Neural crest cell (in vitro differentiated cells): ENCODE data around the gene FLOT1. TPM values are rescaled to one million over a fixed set of nuclear protein-coding genes. Genes with fewer than 3 reads are reported as not detected.
A peak's percentile ranks its signal among the peaks of the same experiment; 100 is the strongest.

ENCODE experiments used
- DNase-seq: peaks from one replicate; pipeline ENCODE4 v3.0.0; 2021; ENCODE audit warnings: low read depth, mixed read lengths, low spot score
- H3K27ac Mint-ChIP-seq: one replicate; pipeline ENCODE4 v1.8.0; 2021; ENCODE audit warnings: mild to moderate bottlenecking, mixed read lengths; ENCODE audit not compliant: unreplicated experiment
- H3K27me3 Mint-ChIP-seq: 2 replicates; pipeline ENCODE4 v1.8.0; 2021; ENCODE audit warnings: low read depth, mild to moderate bottlenecking, mixed read lengths
- H3K36me3 Mint-ChIP-seq: 2 replicates; pipeline ENCODE4 v1.8.0; 2021; ENCODE audit warnings: low read depth, mild to moderate bottlenecking, mixed read lengths
- H3K4me1 Mint-ChIP-seq: 2 replicates; pipeline ENCODE4 v1.8.0; 2021; ENCODE audit warnings: mixed read lengths
- H3K4me3 Mint-ChIP-seq: one replicate; pipeline ENCODE4 v1.8.0; 2021; ENCODE audit warnings: mild to moderate bottlenecking, mixed read lengths
- H3K9me3 Mint-ChIP-seq: 2 replicates; pipeline ENCODE4 v1.8.0; 2021; ENCODE audit warnings: mixed read lengths
- CTCF ChIP-seq: fragments of 200-600 bp; sonication (generic); conservative IDR thresholded peaks from 2 replicates; pipeline ENCODE4 v1.5.0; 2021; ENCODE audit warnings: antibody characterized with exemption, mild to moderate bottlenecking
- total RNA-seq: library from RNA; stranded (reverse); gene quantifications from 2 replicates; pipeline ENCODE4 v1.2.1, GENCODE V29; 2021

The FLOT1 gene
- total RNA-seq, 1 donor from 2014 or later, result 100 TPM

DNA sequence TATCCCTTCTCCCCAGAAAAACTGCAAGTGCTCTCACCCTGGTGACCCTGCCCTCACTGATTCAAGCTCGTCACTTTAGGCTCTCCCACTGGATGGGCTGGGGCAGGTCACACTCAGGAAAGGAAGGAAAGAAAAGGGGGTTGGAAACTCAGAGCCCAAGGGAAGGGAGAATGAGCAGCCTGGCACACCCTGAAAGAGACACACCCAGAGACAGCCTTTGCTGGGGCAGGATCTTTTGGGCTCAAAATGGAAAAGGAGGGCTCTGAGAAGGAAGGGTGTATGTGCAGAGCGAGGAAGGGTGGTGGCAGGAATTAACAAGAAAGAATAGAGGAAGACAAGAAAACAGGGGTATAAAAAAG is 58.5 kb downstream of the FLOT1 start:
- no peak for TF ChIP-seq CTCF
- Mint-ChIP-seq H3K4me1 (peaks cover 83% of the 10 kb centered on the region), H3K36me3 (peaks cover 6% of the 10 kb centered on the region), H3K27me3 (no peaks in the 10 kb centered on the region), H3K4me3 (peak overlapping the region; percentile 90), H3K9me3 (no peaks in the 10 kb centered on the region), H3K27ac (peak overlapping the region; percentile 76)
- DNase-seq, result no peak

- no peak for DNase-seq
- TF ChIP-seq CTCF, result no peak
- Mint-ChIP-seq H3K4me3 (peak overlapping the region; percentile 90), H3K4me1 (peaks cover 81% of the 10 kb centered on the region), H3K9me3 (no peaks in the 10 kb centered on the region), H3K36me3 (peaks cover 8% of the 10 kb centered on the region), H3K27ac (no peak overlapping the region), H3K27me3 (no peaks in the 10 kb centered on the region)
Observed at GRCh38 chr6:30683183-30683979, 59.1 kb downstream of the FLOT1 start.

DNA sequence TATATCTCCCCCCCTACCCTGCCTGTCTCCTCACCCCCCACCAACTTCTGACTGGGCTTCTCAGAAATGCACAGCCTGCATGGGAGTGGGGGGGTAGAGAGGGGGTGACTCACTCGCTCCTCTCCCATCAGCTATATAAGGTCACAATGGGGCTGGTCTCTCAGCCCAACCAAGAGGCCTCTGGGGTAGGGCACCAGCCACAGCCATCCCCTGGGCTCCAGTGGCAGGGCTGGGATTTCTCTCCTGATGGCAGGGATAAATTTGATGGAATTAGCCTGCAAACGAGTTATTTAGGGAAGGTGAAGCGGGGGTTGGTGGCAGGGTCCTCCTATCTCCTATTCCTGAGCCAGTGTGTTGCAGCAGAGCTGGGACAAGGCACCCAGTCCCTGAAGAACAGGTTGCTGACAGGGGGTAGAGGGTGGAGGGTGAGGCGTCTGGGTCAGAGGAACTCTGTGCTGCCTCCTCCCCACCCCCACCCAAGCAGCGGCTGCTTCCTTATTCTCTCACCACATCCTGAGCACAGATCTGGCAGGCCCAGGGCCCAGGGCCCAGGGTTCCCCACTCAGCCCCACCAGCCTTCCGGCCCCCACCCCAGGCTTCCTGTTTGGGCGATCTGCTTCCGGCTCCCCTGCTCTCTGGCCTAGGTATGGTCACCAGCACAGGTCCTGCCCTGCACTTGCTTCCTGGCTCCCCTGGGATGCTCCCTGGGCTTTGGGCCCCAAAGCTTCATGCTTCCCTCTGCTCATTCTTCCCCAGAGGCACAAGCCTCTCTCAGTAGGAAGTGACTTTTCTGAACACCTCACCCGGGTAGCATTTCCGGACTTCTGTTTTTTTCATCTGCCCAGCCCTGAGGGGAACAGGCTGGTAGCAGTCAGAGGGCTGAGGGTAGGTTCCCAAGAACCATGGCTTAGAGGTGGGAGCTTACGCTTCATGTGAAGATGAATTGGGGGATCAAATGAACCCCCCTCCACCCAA is 60.1 kb downstream of the FLOT1 start:
- Mint-ChIP-seq H3K4me1 (peaks cover 71% of the 10 kb centered on the region), H3K36me3 (peaks cover 8% of the 10 kb centered on the region), H3K27me3 (no peaks in the 10 kb centered on the region), H3K9me3 (no peaks in the 10 kb centered on the region), H3K4me3 (peak overlapping the region; percentile 90), H3K27ac (no peak overlapping the region)
- no peak for DNase-seq
- TF ChIP-seq CTCF, result no peak

DNA sequence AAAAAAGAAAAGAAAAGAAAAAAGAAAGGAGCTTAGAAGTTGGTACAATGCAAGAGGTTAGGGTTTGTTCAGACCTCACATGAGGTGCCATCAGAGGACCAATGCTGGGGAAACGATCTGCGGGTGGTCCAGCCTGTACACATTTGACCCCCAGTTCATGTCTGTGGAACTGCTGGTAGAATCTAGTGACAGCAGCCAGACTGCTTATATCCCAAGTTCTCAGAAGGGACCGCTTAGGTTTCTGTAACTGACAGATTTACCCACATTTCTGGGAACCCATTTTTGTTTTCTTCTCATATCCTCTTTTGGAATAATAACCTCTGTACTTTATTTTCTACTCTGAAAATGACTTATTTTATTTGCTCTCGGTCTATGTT is 60.7 kb downstream of the FLOT1 start:
- peaks cover 71% of the 10 kb centered on the region for H3K4me1 Mint-ChIP-seq
- no peak for TF ChIP-seq CTCF
- no peak overlapping the region for H3K27ac Mint-ChIP-seq
- no peaks in the 10 kb centered on the region for H3K9me3 Mint-ChIP-seq
- no peak for DNase-seq
- no peaks in the 10 kb centered on the region for H3K27me3 Mint-ChIP-seq
- H3K36me3 Mint-ChIP-seq, result peaks cover 8% of the 10 kb centered on the region
- H3K4me3 Mint-ChIP-seq, result peak overlapping the region; percentile 90

DNA sequence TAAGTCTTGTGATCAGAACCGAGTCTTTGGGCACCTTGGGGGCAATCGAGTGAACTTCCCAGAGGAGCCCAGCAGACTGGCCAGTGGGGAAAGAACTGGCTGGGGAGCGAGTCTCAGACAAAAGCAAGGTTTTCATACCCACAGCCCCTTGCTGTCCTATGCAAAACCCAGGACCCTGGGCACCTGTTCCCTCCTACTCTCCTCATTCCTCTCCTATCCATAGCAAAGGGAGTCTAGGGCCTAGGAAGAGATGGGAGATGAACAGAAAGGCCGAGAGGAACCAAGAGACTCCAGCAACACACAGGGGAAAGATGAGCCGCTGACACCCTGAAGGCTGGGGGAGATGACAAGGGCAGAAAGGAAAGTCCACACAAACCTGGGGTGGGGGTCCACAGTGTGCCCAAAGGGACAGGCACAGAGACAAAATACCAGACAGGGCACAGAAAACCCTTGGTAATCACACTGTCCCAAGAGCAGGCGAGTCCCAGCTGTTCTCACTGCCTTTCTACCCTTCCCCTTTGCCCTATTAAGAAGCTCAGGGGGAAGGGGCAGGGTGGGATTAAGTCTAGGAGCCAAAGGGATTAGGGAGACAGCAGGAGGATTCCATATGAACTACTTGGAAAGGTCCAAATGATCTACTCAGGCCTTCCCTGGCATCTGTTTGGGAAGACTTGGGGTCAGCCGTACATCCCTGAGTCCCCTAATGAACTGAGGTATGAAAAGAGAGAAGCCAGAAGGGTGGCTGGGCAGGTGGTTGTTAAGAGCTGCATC is 62.5 kb downstream of the FLOT1 start:
- no peak for TF ChIP-seq CTCF
- peaks cover 60% of the 10 kb centered on the region for H3K4me1 Mint-ChIP-seq
- H3K27me3 Mint-ChIP-seq, result no peaks in the 10 kb centered on the region
- H3K36me3 Mint-ChIP-seq, result peaks cover 16% of the 10 kb centered on the region
- peak overlapping the region; percentile 68 for H3K4me3 Mint-ChIP-seq
- DNase-seq, result no peak
- H3K9me3 Mint-ChIP-seq, result no peaks in the 10 kb centered on the region
- H3K27ac Mint-ChIP-seq, result peak overlapping the region; percentile 50
